Upper lobe of right lung (tissue), 1 donor: ENCODE measurements around the gene PM20D2. TPM values are rescaled to one million over a fixed set of nuclear protein-coding genes. Genes with fewer than 3 reads are reported as not detected.

Experiments
- ATAC-seq: fragments of 200-7000 bp; cut with Tn5 transposase; one replicate; pipeline ENCODE4 v1.9.1; 2020; ENCODE audit warnings: mild to moderate bottlenecking, moderate library complexity
- DNase-seq: peaks from one replicate; pipeline ENCODE4 v3.0.0-alpha.2; 2020
- H3K27ac ChIP-seq: fragments of 200-600 bp; one replicate; pipeline ENCODE4 v1.8.0; 2022
- H3K27me3 ChIP-seq: fragments of 200-600 bp; one replicate; pipeline ENCODE4 v1.8.0; 2022; ENCODE audit warnings: mild to moderate bottlenecking
- H3K36me3 ChIP-seq: fragments of 200-600 bp; one replicate; pipeline ENCODE4 v1.8.0; 2022
- H3K4me1 ChIP-seq: fragments of 200-600 bp; one replicate; pipeline ENCODE4 v1.8.0; 2022
- H3K4me3 ChIP-seq: fragments of 200-600 bp; one replicate; pipeline ENCODE4 v1.8.0; 2022; ENCODE audit warnings: mild to moderate bottlenecking
- H3K9me3 ChIP-seq: fragments of 200-600 bp; one replicate; pipeline ENCODE4 v1.8.0; 2022
- CTCF ChIP-seq: fragments of 200-600 bp; IDR thresholded peaks from one replicate; pipeline ENCODE4 v1.8.0; 2022; ENCODE audit warnings: antibody characterized with exemption
- intact Hi-C: fragments of 100-400 bp; cut with DNase I; formaldehyde crosslinking; loops from one replicate; pipeline ENCODE4 v1.11.0; 2022
- total RNA-seq: library from RNA; stranded (reverse); fragmentation: NEBNext Ultra II Directional; extraction: Animal tissue kit (Norgen Biotek cat#: 25700); gene quantifications from one replicate; pipeline ENCODE4 v1.2.1, GENCODE V29; 2021
- donor health status: DM: no; HTN: yes; CAD: no; lungs with severe emphysema.

PM20D2 gene
- total RNA-seq, 1 donor from 2014 or later, result 7.1 TPM

GRCh38 chr6:89116702-89117101 is 29.2 kb upstream of the PM20D2 start:
- Histone ChIP-seq H3K27me3 (no peaks in the 10 kb centered on the region), H3K9me3 (no peaks in the 10 kb centered on the region), H3K4me3 (peak overlapping the region; percentile 61), H3K4me1 (peaks cover 5% of the 10 kb centered on the region), H3K27ac (no peak overlapping the region), H3K36me3 (no peaks in the 10 kb centered on the region)
- DNase-seq, result no peak
- no peak for ATAC-seq
- TF ChIP-seq CTCF, result no peak
- intact Hi-C loops, result no loop called here

- intact Hi-C loops, result no loop called here
- no peaks in the 10 kb centered on the region for H3K9me3 ChIP-seq
- no peak for TF ChIP-seq CTCF
- ATAC-seq (peak; percentile 95), DNase-seq (peak; percentile 78)
- H3K36me3 ChIP-seq, result no peaks in the 10 kb centered on the region
- H3K4me3 ChIP-seq, result peak within 1 kb of the TSS; percentile 61
- H3K27me3 ChIP-seq, result no peaks in the 10 kb centered on the region
- H3K4me1 ChIP-seq, result peaks cover 5% of the 10 kb centered on the region
- H3K27ac ChIP-seq, result no peak within 1 kb of the TSS
Observed at GRCh38 chr6:89117211-89118108, 28.4 kb upstream of the PM20D2 start, which contains the start of gene SRSF12. SRSF12 (minus strand) TSS chr6:89118071; CDS start chr6:89117887, 184 bp downstream.

GRCh38 chr6:89118931-89119330 is 26.9 kb upstream of the PM20D2 start:
- no peak for TF ChIP-seq CTCF
- intact Hi-C loops, result no loop called here
- no peak for DNase-seq

GRCh38 chr6:89120371-89120770 is 25.5 kb upstream of the PM20D2 start:
- ATAC-seq (no peak), DNase-seq (no peak)
- no peaks in the 10 kb centered on the region for H3K9me3 ChIP-seq
- H3K4me1 ChIP-seq, result peaks cover 5% of the 10 kb centered on the region
- no peak overlapping the region for H3K27ac ChIP-seq
- H3K27me3 ChIP-seq, result no peaks in the 10 kb centered on the region
- intact Hi-C loops, result no loop called here
- no peak for TF ChIP-seq CTCF
- H3K4me3 ChIP-seq, result no peak overlapping the region
- no peaks in the 10 kb centered on the region for H3K36me3 ChIP-seq

More at GRCh38 chr6:89118931-89119330, 26.9 kb upstream of the PM20D2 start:
- no peak overlapping the region for H3K4me3 ChIP-seq
- H3K27ac ChIP-seq, result no peak overlapping the region
- ATAC-seq, result no peak
- peaks cover 5% of the 10 kb centered on the region for H3K4me1 ChIP-seq
- H3K27me3 ChIP-seq, result no peaks in the 10 kb centered on the region
- H3K9me3 ChIP-seq, result no peaks in the 10 kb centered on the region
- H3K36me3 ChIP-seq, result no peaks in the 10 kb centered on the region

- H3K27me3 ChIP-seq, result no peaks in the 10 kb centered on the region
- H3K9me3 ChIP-seq, result no peaks in the 10 kb centered on the region
- no peak for DNase-seq
- no peak for TF ChIP-seq CTCF
- no peak overlapping the region for H3K4me3 ChIP-seq
- no peak for ATAC-seq
- no peak overlapping the region for H3K27ac ChIP-seq
- intact Hi-C loops, result no loop called here
- H3K4me1 ChIP-seq, result peaks cover 2% of the 10 kb centered on the region
- H3K36me3 ChIP-seq, result no peaks in the 10 kb centered on the region
Observed at GRCh38 chr6:89121934-89122333, 23.9 kb upstream of the PM20D2 start.
